ENCODE results near the gene MBP. TPM values are rescaled to one million over a fixed set of nuclear protein-coding genes. Genes with fewer than 3 reads are reported as not detected.

MBP gene
- total RNA-seq, 4 donors from 2014 or later: 44.0 to 68.0 (median 60.2) TPM

DNA sequence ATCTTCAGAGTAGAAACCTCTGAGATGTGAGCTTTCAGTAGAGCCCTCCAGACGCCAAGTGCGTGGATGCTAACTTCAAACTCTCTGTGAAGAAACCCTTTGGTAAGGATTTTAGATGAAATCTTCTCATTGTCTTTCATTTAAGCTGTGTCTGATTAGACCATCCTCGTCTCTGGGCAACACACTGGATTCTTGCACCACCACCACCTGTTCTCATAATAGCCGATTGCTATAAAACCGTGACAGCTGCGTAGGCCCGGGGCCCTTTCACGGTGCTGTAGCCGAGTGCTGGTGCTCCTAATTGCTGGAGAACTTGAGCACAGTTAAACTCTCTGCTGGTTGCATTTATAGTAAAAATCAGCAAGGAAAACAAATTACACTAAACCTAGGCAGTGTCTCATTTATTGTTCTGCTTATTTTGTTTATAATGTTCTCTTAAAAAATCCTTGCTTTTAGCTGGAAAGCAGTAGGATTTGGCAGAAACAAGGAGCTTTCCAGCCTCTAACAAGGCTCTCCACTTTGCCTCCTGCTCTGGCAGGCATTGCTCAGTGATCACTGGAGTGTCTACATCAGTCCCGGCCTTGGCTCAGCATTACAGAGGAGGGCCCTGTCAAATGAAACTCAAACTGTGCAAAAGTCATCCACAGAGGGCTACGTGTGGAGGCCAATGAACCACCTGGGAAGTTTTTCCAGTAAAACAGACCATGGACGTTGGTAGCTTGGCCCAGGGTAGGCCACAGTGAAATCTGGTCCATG lies 40.9 kb upstream of the MBP start:
- intact Hi-C loops (cut with DNase I): no loop called here
- no peaks in the 10 kb centered on the region for H3K36me3 ChIP-seq

DNA sequence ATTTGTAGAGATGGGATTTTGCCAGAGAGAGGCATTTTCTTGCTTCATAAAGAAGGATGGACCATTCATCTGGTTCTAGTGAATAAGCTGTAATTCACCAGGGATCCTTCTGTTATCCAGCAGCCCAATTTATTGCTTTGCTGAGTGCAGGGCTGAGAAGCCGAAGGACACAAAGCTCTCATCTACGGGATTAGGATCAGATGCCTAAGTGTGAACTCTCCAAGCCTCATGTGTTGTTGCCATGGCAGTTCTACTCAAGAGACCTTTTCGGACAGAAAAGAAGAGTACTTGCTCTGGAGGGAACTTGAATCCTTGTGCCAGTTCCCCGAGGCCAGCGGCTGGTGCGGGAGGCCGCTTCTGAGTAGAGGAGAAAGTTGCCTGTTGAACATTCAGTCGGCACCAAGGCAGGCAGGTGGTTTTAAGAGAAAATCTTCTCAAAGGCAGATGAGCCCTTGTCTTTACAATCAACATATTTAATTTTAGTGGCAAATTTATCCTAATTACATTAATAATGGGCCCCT lies 38.4 kb upstream of the MBP start:
- DNase-seq: peak; percentile 62 to 70
- H3K4me1 ChIP-seq: peaks cover 15 to 30% of the 10 kb centered on the region in 2 donors
- H3K4me3 ChIP-seq (replicated peaks in 1 of 3): no peak overlapping the region
- no peaks in the 10 kb centered on the region for H3K36me3 ChIP-seq
- WGBS, 2 donors: 31 to 36% methylated on average over 8 of the region's 8 CpGs
- no peaks in the 10 kb centered on the region for H3K27me3 ChIP-seq
- H3K9me3 ChIP-seq: no peaks in the 10 kb centered on the region
- H3K27ac ChIP-seq: no peak overlapping the region
- intact Hi-C loops (cut with DNase I): no loop called here
- TF ChIP-seq, protein P1, sequence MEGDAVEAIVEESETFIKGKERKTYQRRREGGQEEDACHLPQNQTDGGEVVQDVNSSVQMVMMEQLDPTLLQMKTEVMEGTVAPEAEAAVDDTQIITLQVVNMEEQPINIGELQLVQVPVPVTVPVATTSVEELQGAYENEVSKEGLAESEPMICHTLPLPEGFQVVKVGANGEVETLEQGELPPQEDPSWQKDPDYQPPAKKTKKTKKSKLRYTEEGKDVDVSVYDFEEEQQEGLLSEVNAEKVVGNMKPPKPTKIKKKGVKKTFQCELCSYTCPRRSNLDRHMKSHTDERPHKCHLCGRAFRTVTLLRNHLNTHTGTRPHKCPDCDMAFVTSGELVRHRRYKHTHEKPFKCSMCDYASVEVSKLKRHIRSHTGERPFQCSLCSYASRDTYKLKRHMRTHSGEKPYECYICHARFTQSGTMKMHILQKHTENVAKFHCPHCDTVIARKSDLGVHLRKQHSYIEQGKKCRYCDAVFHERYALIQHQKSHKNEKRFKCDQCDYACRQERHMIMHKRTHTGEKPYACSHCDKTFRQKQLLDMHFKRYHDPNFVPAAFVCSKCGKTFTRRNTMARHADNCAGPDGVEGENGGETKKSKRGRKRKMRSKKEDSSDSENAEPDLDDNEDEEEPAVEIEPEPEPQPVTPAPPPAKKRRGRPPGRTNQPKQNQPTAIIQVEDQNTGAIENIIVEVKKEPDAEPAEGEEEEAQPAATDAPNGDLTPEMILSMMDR (IDR thresholded peaks at IDR 0.05): no peak
- TF ChIP-seq POLR2A (IDR thresholded peaks at IDR 0.05): no peak

More for the DNA sequence above, 40.9 kb upstream of the MBP start:
- peak; percentile 87 to 90 for DNase-seq
- Histone ChIP-seq H3K4me1 (peaks cover 15 to 36% of the 10 kb centered on the region in 2 donors), H3K27me3 (no peaks in the 10 kb centered on the region), H3K4me3 (replicated peaks in 1 of 3) (no peak overlapping the region), H3K9me3 (no peaks in the 10 kb centered on the region), H3K27ac (peak overlapping the region; percentile 59 to 77 (median 60))
- 34 to 43% methylated on average over 12 of the region's 12 CpGs for WGBS, 2 donors
- TF ChIP-seq, protein P1 (IDR thresholded peaks at IDR 0.05): no peak
- TF ChIP-seq POLR2A (IDR thresholded peaks at IDR 0.05): no peak

DNA sequence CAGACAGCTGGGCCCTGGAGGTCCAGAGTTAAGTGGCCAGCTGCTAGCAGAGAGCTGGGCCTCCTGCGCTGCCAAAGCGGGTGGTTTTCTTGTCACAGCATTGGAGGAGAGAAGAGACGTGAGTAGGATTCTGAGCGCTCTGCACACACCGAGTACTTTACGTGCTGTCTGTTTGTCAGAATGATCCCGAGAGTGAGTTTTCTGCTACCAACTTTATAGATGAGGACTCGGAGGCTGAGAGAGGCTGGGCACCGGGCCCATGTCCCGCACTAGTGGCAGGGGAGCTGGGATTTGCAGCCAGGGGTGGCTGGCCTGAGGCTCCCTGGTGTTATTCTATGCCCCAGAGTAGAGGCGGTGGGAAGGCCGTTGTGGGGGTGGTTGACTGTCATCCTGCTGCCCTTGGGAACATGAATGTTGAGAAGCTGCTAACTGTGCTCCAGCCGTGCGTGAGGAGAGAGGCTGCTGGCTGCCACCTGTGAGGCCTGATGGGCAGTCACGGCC lies 36.3 kb upstream of the MBP start:
- Histone ChIP-seq H3K4me3 (replicated peaks in 1 of 3) (no peak overlapping the region), H3K27ac (no peak overlapping the region), H3K27me3 (no peaks in the 10 kb centered on the region), H3K36me3 (no peaks in the 10 kb centered on the region), H3K4me1 (peaks cover 22 to 43% of the 10 kb centered on the region in 2 donors), H3K9me3 (no peaks in the 10 kb centered on the region)
- 40 to 66% methylated on average over 11 to 15 of the region's 15 CpGs for WGBS, 2 donors
- intact Hi-C loops (cut with DNase I): no loop called here
- TF ChIP-seq POLR2A (IDR thresholded peaks at IDR 0.05): no peak
- TF ChIP-seq, protein P1 (IDR thresholded peaks at IDR 0.05): no peak
- peak; percentile 74 to 84 for DNase-seq

- intact Hi-C loops (cut with DNase I): no loop called here
- Histone ChIP-seq H3K4me3 (replicated peaks in 1 of 3) (no peak overlapping the region), H3K27me3 (no peaks in the 10 kb centered on the region), H3K27ac (no peak overlapping the region), H3K36me3 (no peaks in the 10 kb centered on the region), H3K9me3 (no peaks in the 10 kb centered on the region), H3K4me1 (peaks cover 13 to 39% of the 10 kb centered on the region in 2 donors)
- WGBS, 2 donors: 76 to 84% methylated on average over 5 of the region's 5 CpGs
- TF ChIP-seq POLR2A (IDR thresholded peaks at IDR 0.05): no peak
- TF ChIP-seq, protein P1 (IDR thresholded peaks at IDR 0.05): no peak
- no peak for DNase-seq
These were observed 34.7 kb upstream of the MBP start for GRCh38 chr18:77167251-77167650.

DNA sequence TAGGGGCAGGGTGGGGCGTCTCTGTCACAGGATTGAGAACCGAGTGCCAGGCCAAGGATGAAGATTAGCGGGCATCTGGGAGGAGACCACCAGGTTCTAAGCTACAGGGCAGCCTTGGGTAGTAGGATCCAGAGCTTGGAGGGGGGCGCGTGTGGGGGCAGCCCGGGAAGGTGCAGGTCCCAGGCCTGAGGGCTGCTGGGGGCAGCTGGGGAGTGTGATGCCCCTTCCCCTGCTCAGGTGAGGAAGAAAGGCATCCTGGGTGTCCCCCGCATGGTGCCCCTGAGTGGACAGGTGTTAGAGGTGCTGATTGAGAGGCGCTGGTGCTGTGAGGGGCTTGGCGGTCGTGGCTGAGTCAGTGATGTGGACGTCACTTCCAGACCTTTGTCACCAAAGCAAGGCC lies 33.9 kb upstream of the MBP start:
- WGBS, 2 donors: 97 to 99% methylated on average over 10 to 11 of the region's 11 CpGs
- DNase-seq: no peak
- Histone ChIP-seq H3K4me3 (replicated peaks in 1 of 3) (no peak overlapping the region), H3K27ac (no peak overlapping the region), H3K9me3 (no peaks in the 10 kb centered on the region), H3K4me1 (peaks cover 13 to 39% of the 10 kb centered on the region in 2 donors), H3K27me3 (no peaks in the 10 kb centered on the region), H3K36me3 (no peaks in the 10 kb centered on the region)
- intact Hi-C loops (cut with DNase I): no loop called here
- TF ChIP-seq, protein P1 (IDR thresholded peaks at IDR 0.05): no peak

All from thyroid gland (tissue), 4 donors.